Endothelial cell of umbilical vein (primary cell): ENCODE data around the gene SPATA22. TPM values are rescaled to one million over a fixed set of nuclear protein-coding genes. Genes with fewer than 3 reads are reported as not detected.

Experiments used
- BruUV-seq: library from RNA; stranded (reverse); fragments of 400-500 nt; replicated peaks from 2 replicates; lab custom pipeline; 2021; lab: Mats Ljungman, UMichigan
- CTCF ChIA-PET: fragments of 300-600, 350-600 bp; sonication (Branson Sonifier 250); formaldehyde crosslinking; loops from one replicate; lab custom pipeline; 2021; ENCODE audit warnings: antibody characterized with exemption, inconsistent platforms; lab: Charles Lee
- POLR2A ChIA-PET: fragments of 300-600, 350-600 bp; sonication (Branson Sonifier 250); formaldehyde crosslinking; loops from one replicate; lab custom pipeline; 2021; ENCODE audit warnings: antibody characterized with exemption, inconsistent platforms; lab: Charles Lee
- DNase-seq: peaks from one replicate; pipeline ENCODE4 v3.0.0-alpha.2; 2011; ENCODE audit warnings: low read depth, low spot score
- FAIRE-seq: peaks from 2 replicates; lab custom pipeline; 2011; peaks lifted over from hg19 to GRCh38; lab: Jason Lieb, UNC
- H2AFZ ChIP-seq: 2 replicates; pipeline ENCODE4 v1.6.0; 2012; ENCODE audit warnings: low read depth, low read length, control low read depth, inconsistent platforms
- H3K27ac ChIP-seq: 2 replicates; pipeline ENCODE4 v1.5.1; 2011; ENCODE audit warnings: low read depth, mild to moderate bottlenecking, control low read depth, low read length, moderate library complexity; ENCODE audit not compliant: insufficient read depth
- H3K27me3 ChIP-seq, 2 experiments: 2 replicates each; pipeline versions ENCODE4 v1.6.0 to v1.6.1; 2011; ENCODE audit warnings: low read length in 2 of 2, mixed read lengths in 1 of 2; ENCODE audit not compliant: control insufficient read depth in 2 of 2, insufficient read depth in 2 of 2
- H3K36me3 ChIP-seq, 2 experiments: 2 replicates in 1 of 2; 3 replicates in 1 of 2; pipeline ENCODE4 v1.5.1; 2011; ENCODE audit warnings: low read length in 2 of 2, mild to moderate bottlenecking in 1 of 2, moderate library complexity in 1 of 2; ENCODE audit not compliant: control insufficient read depth in 2 of 2, insufficient read depth in 2 of 2; ENCODE audit errors: extremely low read depth in 1 of 2
- H3K4me1 ChIP-seq: 3 replicates; pipeline ENCODE4 v1.5.1; 2011; ENCODE audit warnings: mild to moderate bottlenecking, low read length; ENCODE audit not compliant: control insufficient read depth, insufficient read depth; ENCODE audit errors: extremely low read depth
- H3K4me2 ChIP-seq: 2 replicates; pipeline ENCODE4 v1.6.1; 2011; ENCODE audit warnings: low read length, control low read depth, mixed read lengths; ENCODE audit not compliant: insufficient read depth
- H3K4me3 ChIP-seq, 3 experiments: fragments of 200-600 bp in 1 of 3; sonication (generic), shearing (Covaris generic) in 1 of 3; replicated peaks in 1 of 3; 2 replicates each; pipeline ENCODE4 v1.5.1; 2011 to 2016; ENCODE audit warnings: control low read depth in 3 of 3, low read length in 3 of 3, mild to moderate bottlenecking in 2 of 3, inconsistent platforms in 1 of 3, low read depth in 1 of 3, moderate library complexity in 1 of 3; ENCODE audit not compliant: insufficient read depth in 1 of 3
- H3K79me2 ChIP-seq: 2 replicates; pipeline ENCODE4 v1.6.0; 2012; ENCODE audit warnings: low read length, inconsistent platforms; ENCODE audit not compliant: control insufficient read depth, insufficient read depth
- H3K9ac ChIP-seq: replicated peaks from 2 replicates; pipeline ENCODE3; 2011; ENCODE audit warnings: low read length, control low read depth; ENCODE audit not compliant: insufficient read depth; ENCODE audit errors: extremely low read depth
- H3K9me1 ChIP-seq: replicated peaks from 3 replicates; pipeline ENCODE4 v1.6.0; 2011; ENCODE audit warnings: mild to moderate bottlenecking, low read length; ENCODE audit not compliant: control insufficient read depth, insufficient read depth; ENCODE audit errors: extremely low read depth
- H3K9me3 ChIP-seq: replicated peaks from 2 replicates; pipeline ENCODE4 v1.5.1; 2012; ENCODE audit warnings: low read length, inconsistent platforms; ENCODE audit not compliant: control insufficient read depth, insufficient read depth
- H4K20me1 ChIP-seq: replicated peaks from 2 replicates; pipeline ENCODE3; 2011; ENCODE audit warnings: mild to moderate bottlenecking, low read length; ENCODE audit not compliant: control insufficient read depth, insufficient read depth; ENCODE audit errors: extremely low read depth
- CTCF ChIP-seq, 2 donors: IDR thresholded peaks; 1 replicate in 1 of 2; 2 replicates in 1 of 2; pipeline ENCODE4 v1.5.1; 2011; ENCODE audit warnings: low read length in 2 of 2, mild to moderate bottlenecking in 2 of 2, moderate library complexity in 2 of 2, control low read depth in 1 of 2, inconsistent platforms in 1 of 2, low read depth in 1 of 2; ENCODE audit not compliant: insufficient read depth in 1 of 2; ENCODE audit errors: extremely low read depth in 1 of 2
- EZH2 ChIP-seq: IDR thresholded peaks from 2 replicates; pipeline ENCODE4 v1.6.1; 2012; ENCODE audit warnings: borderline replicate concordance, low read depth, mild to moderate bottlenecking, moderate library complexity, low read length, inconsistent platforms; ENCODE audit not compliant: severe bottlenecking
- FOS ChIP-seq: IDR thresholded peaks from 2 replicates; pipeline ENCODE4 v1.6.1; 2011; ENCODE audit warnings: mild to moderate bottlenecking, low read length, moderate library complexity, borderline replicate concordance; ENCODE audit not compliant: insufficient read depth
- GATA2 ChIP-seq: IDR thresholded peaks from 2 replicates; pipeline ENCODE4 v1.7.0; 2011; ENCODE audit warnings: low read depth, mild to moderate bottlenecking, moderate library complexity, mixed read lengths, low read length; ENCODE audit not compliant: insufficient read length, insufficient read depth
- JUN ChIP-seq: IDR thresholded peaks from 2 replicates; pipeline ENCODE4 v1.6.1; 2011; ENCODE audit warnings: borderline replicate concordance, low read depth; ENCODE audit not compliant: insufficient read length, insufficient read depth
- MAX ChIP-seq: IDR thresholded peaks from 2 replicates; pipeline ENCODE4 v1.6.1; 2011; ENCODE audit not compliant: insufficient read depth, insufficient read length
- MYC ChIP-seq: IDR thresholded peaks from one replicate; pipeline ENCODE4 v1.6.1; 2011; ENCODE audit warnings: mild to moderate bottlenecking, low read depth, low read length
- POLR2AphosphoS5 ChIP-seq: IDR thresholded peaks from 2 replicates; pipeline ENCODE4 v1.6.1; 2012; ENCODE audit warnings: low read depth, mild to moderate bottlenecking, control low read depth, low read length, moderate library complexity; ENCODE audit not compliant: insufficient read depth
- dilution Hi-C: fragments of 300-500 bp; cut with MboI; formaldehyde crosslinking; loops from one replicate; pipeline ENCODE4 v1.15.0; 2019; ENCODE audit warnings: low sequenced_read_pairs; ENCODE audit not compliant: extremely low pct_ligation_motif_present
- intact Hi-C: fragments of 100-400 bp; cut with micrococcal nuclease; formaldehyde crosslinking; loops from one replicate; pipeline ENCODE4 v1.10.0; 2022
- polyA plus RNA-seq, 4 experiments: library from polyadenylated mRNA; depleted of rRNA in 3 of 4; stranded (reverse) in 3 of 4; unstranded in 1 of 4; fragments of >200 nt; gene quantifications; 2 replicates each; pipeline versions ENCODE4 v1.2.1 to v1.2.3, GENCODE V29; 2011 to 2012; ENCODE audit warnings: missing spikeins in 1 of 4
- total RNA-seq: library from RNA; stranded (reverse); gene quantifications from 2 replicates; pipeline ENCODE4 v1.2.3, GENCODE V29; 2021

Gene SPATA22
- total and polyA plus RNA-seq, 2 donors (not counting 3 experiments of a cell fraction or from before 2014, with no cell fraction given): 4.3 TPM; not detected in 1

- no peak overlapping the region for H3K27ac ChIP-seq
- DNase-seq (no peak), FAIRE-seq (no peak)
- H3K4me3 ChIP-seq: no peak overlapping the region
- TF ChIP-seq GATA2: no peak
- TF ChIP-seq EZH2: no peak
- no peak for TF ChIP-seq JUN
- no peak for TF ChIP-seq FOS
- TF ChIP-seq MYC: no peak
- TF ChIP-seq CTCF (IDR thresholded peaks at IDR 0.05; ENCODE audit: extremely low read depth in 1 of 2, insufficient read depth in 1 of 2, low read depth in 1 of 2, low read length in 2 of 2): no peak
- no peak for TF ChIP-seq MAX
- TF ChIP-seq POLR2AphosphoS5: no peak
- no peaks in the 10 kb centered on the region for H3K36me3 ChIP-seq
- H3K9me1 ChIP-seq: no peaks in the 10 kb centered on the region
- intact Hi-C loops: no loop called here
- no peak overlapping the region for H3K4me2 ChIP-seq
- H3K4me1 ChIP-seq: no peaks in the 10 kb centered on the region
- H4K20me1 ChIP-seq: no peaks in the 10 kb centered on the region
- no peaks in the 10 kb centered on the region for H3K79me2 ChIP-seq
- no peak overlapping the region for H2AFZ ChIP-seq
- BruUV-seq: no TSS peak
- ChIA-PET CTCF (no interaction called here), POLR2A (no interaction called here)
- H3K27me3 ChIP-seq: no peaks in the 10 kb centered on the region
- H3K9me3 ChIP-seq: no peaks in the 10 kb centered on the region
- no peak overlapping the region for H3K9ac ChIP-seq
- dilution Hi-C loops: no loop called here
Observed at GRCh38 chr17:3400055-3400454, 71.6 kb downstream of the SPATA22 start.
